ENCODE results near the gene CFAP44. TPM values are rescaled to one million over a fixed set of nuclear protein-coding genes. Genes with fewer than 3 reads are reported as not detected.

Gene CFAP44
- total RNA-seq, 1 donor: 5.8 TPM

DNA sequence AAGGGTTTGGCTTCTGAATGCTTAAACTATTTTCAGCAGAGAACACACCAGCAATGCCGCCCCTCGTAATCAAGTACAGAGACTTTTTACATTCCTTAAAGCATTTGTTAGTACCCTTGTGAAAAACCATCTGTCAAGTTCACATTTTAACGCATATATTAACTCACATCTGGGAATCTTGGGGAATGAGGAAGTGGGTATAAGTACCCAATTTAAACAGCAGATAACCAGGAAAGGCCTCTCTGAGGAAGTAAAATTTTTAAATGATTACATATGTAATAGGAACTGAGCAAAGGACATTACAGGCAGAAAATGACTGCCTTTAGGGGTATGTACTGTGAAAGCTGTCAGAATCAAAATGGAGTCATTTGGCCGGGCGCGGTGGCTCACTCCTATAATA is 12.8 kb upstream of the CFAP44 start:
- Histone ChIP-seq H3K79me2 (ENCODE audit: insufficient read depth, low read length) (no peaks in the 10 kb centered on the region), H4K20me1 (ENCODE audit: insufficient read depth, low read length) (no peaks in the 10 kb centered on the region), H3K27ac (ENCODE audit: low read depth, low read length) (no peak overlapping the region), H3K36me3 (ENCODE audit: insufficient read depth, low read length) (peaks cover 10% of the 10 kb centered on the region), H3K9me3 (ENCODE audit: low read depth, low read length) (no peaks in the 10 kb centered on the region), H3K27me3 (ENCODE audit: insufficient read depth, low read length) (no peaks in the 10 kb centered on the region), H2AFZ (ENCODE audit: low read length) (no peak overlapping the region), H3K4me2 (ENCODE audit: insufficient read depth, low read length) (no peak overlapping the region), H3K4me1 (ENCODE audit: insufficient read depth, low read length) (no peaks in the 10 kb centered on the region), H3K4me3 (ENCODE audit: insufficient read depth, low read length) (no peak overlapping the region)
- no peak for DNase-seq (ENCODE audit: insufficient read length, low spot score, missing footprints)
- TF ChIP-seq, protein P1, sequence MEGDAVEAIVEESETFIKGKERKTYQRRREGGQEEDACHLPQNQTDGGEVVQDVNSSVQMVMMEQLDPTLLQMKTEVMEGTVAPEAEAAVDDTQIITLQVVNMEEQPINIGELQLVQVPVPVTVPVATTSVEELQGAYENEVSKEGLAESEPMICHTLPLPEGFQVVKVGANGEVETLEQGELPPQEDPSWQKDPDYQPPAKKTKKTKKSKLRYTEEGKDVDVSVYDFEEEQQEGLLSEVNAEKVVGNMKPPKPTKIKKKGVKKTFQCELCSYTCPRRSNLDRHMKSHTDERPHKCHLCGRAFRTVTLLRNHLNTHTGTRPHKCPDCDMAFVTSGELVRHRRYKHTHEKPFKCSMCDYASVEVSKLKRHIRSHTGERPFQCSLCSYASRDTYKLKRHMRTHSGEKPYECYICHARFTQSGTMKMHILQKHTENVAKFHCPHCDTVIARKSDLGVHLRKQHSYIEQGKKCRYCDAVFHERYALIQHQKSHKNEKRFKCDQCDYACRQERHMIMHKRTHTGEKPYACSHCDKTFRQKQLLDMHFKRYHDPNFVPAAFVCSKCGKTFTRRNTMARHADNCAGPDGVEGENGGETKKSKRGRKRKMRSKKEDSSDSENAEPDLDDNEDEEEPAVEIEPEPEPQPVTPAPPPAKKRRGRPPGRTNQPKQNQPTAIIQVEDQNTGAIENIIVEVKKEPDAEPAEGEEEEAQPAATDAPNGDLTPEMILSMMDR (IDR thresholded peaks at IDR 0.05; ENCODE audit: extremely low read depth, low read depth, low read length): no peak

DNA sequence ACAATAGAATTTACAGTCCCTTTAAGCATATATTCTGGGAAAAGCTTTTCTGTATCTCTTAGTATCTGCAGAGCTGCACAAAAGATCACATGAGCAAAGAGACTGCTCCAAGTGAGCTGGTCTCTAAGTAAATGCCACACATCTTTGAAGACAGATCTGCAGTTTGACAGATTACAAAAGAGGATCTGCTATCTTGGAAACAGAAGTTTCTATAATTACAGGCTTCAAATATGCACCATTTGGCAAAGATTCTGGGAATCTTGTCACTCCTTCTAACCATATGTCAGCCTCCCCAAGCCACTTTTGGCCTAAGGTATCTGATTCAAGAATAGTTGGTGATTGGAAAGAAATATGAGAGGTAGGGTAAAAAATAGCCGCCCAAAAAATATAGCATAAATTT is 9.6 kb upstream of the CFAP44 start:
- H2AFZ ChIP-seq (ENCODE audit: low read length): no peak overlapping the region

DNA sequence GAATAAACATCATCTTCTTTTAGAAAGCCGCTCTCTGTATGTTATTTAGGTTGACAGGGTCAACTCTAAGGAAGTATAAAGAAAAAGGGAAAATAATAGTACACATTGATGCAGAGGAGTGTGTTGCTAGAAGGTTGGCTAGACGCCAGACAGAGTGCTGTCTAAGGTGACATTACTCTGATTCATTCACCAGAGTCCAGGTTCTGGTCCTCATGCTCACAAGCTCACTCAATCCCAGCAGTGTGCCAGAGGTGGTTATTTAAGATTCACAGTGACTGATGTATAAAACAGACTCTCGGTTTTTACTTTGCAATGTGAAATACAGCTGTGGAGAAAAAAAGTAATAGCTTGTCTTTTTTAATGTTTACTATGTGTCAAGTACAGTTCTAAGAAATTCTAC is 1.7 kb downstream of the CFAP44 start:
- no peaks in the 10 kb centered on the region for H3K27me3 ChIP-seq (ENCODE audit: insufficient read depth, low read length)
- no peak overlapping the region for H2AFZ ChIP-seq (ENCODE audit: low read length)
- no peaks in the 10 kb centered on the region for H3K79me2 ChIP-seq (ENCODE audit: insufficient read depth, low read length)
- no peak overlapping the region for H3K4me3 ChIP-seq (ENCODE audit: insufficient read depth, low read length)
- H4K20me1 ChIP-seq (ENCODE audit: insufficient read depth, low read length): no peaks in the 10 kb centered on the region
- H3K4me2 ChIP-seq (ENCODE audit: insufficient read depth, low read length): no peak overlapping the region
- peak; percentile 72 for DNase-seq (ENCODE audit: insufficient read length, low spot score, missing footprints)
- TF ChIP-seq, protein P1 (IDR thresholded peaks at IDR 0.05; ENCODE audit: extremely low read depth, low read depth, low read length): no peak
- no peaks in the 10 kb centered on the region for H3K9me3 ChIP-seq (ENCODE audit: low read depth, low read length)
- no peak overlapping the region for H3K27ac ChIP-seq (ENCODE audit: low read depth, low read length)
- peaks cover 4% of the 10 kb centered on the region for H3K4me1 ChIP-seq (ENCODE audit: insufficient read depth, low read length)
- no peaks in the 10 kb centered on the region for H3K36me3 ChIP-seq (ENCODE audit: insufficient read depth, low read length)

More for the DNA sequence above, 9.6 kb upstream of the CFAP44 start:
- H3K4me1 ChIP-seq (ENCODE audit: insufficient read depth, low read length): no peaks in the 10 kb centered on the region
- no peak overlapping the region for H3K4me2 ChIP-seq (ENCODE audit: insufficient read depth, low read length)
- TF ChIP-seq, protein P1 (IDR thresholded peaks at IDR 0.05; ENCODE audit: extremely low read depth, low read depth, low read length): no peak
- H3K79me2 ChIP-seq (ENCODE audit: insufficient read depth, low read length): no peaks in the 10 kb centered on the region
- no peaks in the 10 kb centered on the region for H3K27me3 ChIP-seq (ENCODE audit: insufficient read depth, low read length)
- H3K9me3 ChIP-seq (ENCODE audit: low read depth, low read length): no peaks in the 10 kb centered on the region
- H3K4me3 ChIP-seq (ENCODE audit: insufficient read depth, low read length): no peak overlapping the region
- DNase-seq (ENCODE audit: insufficient read length, low spot score, missing footprints): no peak
- H3K36me3 ChIP-seq (ENCODE audit: insufficient read depth, low read length): peaks cover 18% of the 10 kb centered on the region
- no peak overlapping the region for H3K27ac ChIP-seq (ENCODE audit: low read depth, low read length)
- H4K20me1 ChIP-seq (ENCODE audit: insufficient read depth, low read length): no peaks in the 10 kb centered on the region

DNA sequence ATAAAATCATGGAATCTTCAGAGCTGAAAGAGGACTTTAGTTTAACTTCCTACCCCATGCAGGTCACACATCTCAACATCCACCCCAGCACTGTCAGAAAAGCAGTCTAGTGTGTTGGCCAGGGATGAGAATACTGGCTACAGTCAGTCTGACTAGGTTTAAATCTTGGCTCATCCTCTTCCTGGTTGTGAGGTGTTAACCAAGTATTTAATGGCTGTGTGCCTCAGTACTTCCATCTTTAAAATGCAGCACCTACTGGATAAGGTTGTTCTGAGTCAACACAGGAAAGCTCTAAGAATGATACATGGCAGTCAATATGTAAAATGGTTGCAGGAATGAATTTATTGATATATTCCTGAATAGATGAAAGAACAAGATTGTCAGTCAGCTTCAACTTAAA is 3.1 kb downstream of the CFAP44 start:
- no peaks in the 10 kb centered on the region for H3K36me3 ChIP-seq (ENCODE audit: insufficient read depth, low read length)
- no peaks in the 10 kb centered on the region for H3K79me2 ChIP-seq (ENCODE audit: insufficient read depth, low read length)
- no peak overlapping the region for H3K4me3 ChIP-seq (ENCODE audit: insufficient read depth, low read length)
- no peak overlapping the region for H3K4me2 ChIP-seq (ENCODE audit: insufficient read depth, low read length)
- H3K9me3 ChIP-seq (ENCODE audit: low read depth, low read length): no peaks in the 10 kb centered on the region
- no peaks in the 10 kb centered on the region for H4K20me1 ChIP-seq (ENCODE audit: insufficient read depth, low read length)
- no peak overlapping the region for H3K27ac ChIP-seq (ENCODE audit: low read depth, low read length)
- H3K4me1 ChIP-seq (ENCODE audit: insufficient read depth, low read length): peaks cover 4% of the 10 kb centered on the region
- H3K27me3 ChIP-seq (ENCODE audit: insufficient read depth, low read length): no peaks in the 10 kb centered on the region
- DNase-seq (ENCODE audit: insufficient read length, low spot score, missing footprints): peak; percentile 57
- no peak overlapping the region for H2AFZ ChIP-seq (ENCODE audit: low read length)
- TF ChIP-seq, protein P1 (IDR thresholded peaks at IDR 0.05; ENCODE audit: extremely low read depth, low read depth, low read length): no peak
